Measurements from ENCODE around the gene VPS13D. TPM values are rescaled to one million over a fixed set of nuclear protein-coding genes. Genes with fewer than 3 reads are reported as not detected.

The VPS13D gene
- total RNA-seq, 1 donor from 2014 or later: 45.9 TPM

DNA sequence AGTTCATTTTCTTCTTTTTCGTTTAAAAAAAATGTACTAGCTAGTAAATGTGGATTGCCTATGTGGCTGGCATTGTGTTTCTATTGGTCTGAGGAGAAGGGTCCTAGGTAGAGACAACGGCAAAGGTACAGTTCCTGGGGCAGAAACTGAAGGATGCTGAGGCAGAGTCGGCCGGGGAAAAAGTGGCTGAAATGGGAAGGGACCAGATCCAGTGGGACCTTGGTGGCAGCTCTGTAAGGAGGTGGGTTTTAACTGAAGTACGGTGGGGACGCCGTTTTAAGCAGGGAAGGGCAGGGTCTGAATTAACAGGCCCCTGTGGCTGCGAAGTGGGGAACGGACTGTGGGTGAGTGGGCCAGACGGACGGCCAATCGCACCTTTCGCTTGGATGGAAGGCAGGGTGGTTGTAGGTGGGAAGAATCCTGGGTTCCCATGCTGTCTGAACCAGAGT lies 420 bp upstream of the VPS13D start:
- no peak for DNase-seq

DNA sequence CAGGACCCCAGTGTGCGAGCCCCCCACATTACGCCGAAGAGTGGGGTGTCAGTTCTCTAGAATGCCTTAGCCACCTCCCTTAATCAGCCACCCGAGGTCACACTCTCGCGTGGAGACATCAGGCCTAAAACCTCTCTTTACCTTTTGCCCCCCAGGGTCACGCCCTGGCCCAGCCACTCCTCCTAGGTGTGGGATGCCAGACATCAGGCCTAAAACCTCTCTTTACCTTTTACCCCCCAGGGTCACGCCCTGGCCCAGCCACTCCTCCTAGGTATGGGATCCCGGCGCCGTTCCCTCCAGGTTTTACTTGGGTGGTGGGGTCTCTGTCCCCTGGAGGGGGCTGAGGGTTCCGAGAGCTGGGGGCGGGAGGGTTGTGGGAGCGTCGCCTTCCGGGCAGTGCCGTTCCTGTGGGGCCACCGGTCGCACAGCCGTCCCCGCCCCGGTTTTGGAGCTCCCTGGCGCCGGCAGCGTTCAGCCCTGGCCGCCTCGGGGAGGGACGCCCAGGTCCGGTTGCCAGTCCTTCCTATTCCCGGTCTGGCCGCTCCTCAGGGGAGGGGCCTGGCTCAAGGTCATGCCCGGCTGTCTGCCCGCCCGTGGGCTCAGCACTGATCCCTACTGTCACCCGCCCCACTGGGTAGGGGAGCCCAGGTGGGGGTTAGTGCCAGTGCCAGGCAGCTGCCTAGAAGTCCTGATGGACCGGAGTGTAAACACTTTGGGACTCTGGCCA lies 882 bp downstream of the VPS13D start:
- DNase-seq: peak; percentile 53

DNA sequence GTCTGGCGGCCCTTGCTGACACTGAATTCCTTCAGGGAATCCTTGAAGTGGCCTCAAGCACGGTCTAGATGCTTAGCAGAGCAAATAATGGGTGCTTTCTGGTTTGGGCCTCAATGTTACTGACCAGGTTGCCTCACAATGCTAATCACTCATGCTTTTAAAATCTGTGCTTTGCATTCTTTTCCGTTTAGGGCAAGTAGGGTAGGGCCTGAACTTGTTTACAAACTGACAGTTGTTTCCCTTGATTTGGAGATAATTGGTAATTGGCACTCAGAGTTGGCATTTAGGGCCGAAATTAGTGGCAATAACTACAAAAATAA lies 1.4 kb downstream of the VPS13D start:
- DNase-seq: no peak

DNA sequence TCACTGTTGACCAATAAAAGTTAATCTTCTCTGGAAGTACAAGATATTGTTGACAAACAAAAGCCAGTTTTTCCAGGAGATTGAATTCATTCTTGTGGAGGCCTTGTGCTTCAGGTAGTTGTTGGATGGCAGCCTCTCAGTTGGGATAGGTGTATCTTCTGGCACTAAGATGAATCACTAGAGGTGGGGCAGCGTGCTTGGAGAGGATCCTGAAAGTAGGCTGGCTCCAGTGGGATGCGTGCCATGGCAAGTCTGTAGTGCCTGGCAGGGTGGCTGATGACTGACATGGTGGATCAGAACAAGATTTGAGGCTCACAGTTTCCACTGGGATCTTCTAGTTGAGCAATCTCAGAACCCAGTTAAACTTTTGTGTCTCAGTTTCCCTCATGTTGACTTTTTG lies 2.4 kb downstream of the VPS13D start:
- no peak for DNase-seq

DNA sequence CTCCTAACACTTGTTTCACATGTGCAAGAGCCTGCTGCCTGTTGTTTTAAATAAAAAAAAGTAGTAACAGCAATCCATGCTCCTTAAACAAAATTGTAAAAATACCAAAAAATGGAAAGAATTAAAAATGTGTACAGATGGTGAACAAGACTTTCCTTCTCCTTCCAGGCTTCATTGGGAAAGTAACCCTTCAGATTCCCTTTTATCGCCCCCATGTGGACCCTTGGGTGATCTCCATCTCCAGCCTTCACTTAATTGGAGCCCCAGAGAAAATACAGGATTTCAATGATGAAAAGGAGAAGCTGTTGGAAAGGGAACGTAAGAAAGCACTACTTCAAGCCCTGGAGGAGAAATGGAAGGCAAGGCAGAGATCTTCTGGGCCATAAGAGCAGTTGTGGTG lies 14.2 kb downstream of the VPS13D start:
- peak; percentile 60 for DNase-seq

DNA sequence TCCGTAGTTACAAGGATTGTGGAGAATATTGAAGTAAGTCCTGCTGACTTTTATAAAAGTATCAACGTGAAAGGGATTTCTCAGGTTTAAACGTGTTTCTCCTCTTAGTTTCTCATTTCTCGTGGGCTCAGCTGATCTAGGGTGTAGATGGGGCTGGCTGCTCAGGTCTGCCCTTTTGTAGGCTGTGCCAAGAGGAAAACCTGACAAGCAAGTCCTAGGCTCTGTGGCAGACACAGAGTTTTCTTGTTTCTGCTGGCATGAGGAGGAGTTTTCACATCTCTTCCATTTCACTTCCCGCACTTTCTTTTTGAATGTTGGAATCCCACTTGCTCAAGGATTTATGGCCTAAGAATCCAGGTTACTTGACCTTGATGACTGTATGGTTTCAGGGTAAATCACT lies 14.8 kb downstream of the VPS13D start:
- no peak for DNase-seq

DNA sequence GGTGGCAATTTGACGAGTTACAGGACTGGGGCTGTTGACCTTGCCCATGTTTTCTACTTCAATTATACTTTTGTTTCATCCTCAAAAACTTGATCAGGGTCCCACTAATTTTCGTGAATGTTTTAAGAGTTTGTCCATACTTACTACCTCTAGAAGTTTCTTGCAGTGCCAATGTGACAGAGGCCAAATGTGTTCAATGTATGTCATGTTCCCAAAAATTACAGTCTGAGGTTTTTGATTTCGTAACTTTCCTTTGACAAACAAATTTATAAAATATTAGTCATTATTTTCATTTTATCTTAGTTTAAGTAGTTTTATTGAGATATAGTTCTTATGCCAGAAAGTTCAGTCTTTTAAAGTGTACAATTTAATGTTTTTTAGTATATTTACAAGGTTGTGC lies 15.3 kb downstream of the VPS13D start:
- DNase-seq: no peak

DNA sequence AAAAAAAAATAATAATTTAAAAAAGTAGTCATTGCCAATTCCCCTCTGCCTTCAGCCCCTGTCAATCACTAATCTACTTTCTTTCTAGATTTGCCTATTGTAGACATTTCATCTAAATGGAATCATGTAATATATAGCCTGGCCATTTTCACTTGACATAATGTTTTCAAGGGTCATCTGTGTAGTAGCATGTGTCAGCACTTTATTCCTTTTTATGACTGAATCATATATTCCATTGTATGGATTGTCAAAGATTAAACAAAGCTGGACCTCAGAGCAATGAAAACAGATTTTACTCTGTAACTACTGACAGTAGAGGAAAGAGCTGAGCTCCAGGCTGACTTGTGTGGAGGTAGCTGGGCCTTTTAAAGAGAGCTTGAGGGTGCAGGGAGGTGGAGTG lies 15.9 kb downstream of the VPS13D start:
- no peak for DNase-seq

DNA sequence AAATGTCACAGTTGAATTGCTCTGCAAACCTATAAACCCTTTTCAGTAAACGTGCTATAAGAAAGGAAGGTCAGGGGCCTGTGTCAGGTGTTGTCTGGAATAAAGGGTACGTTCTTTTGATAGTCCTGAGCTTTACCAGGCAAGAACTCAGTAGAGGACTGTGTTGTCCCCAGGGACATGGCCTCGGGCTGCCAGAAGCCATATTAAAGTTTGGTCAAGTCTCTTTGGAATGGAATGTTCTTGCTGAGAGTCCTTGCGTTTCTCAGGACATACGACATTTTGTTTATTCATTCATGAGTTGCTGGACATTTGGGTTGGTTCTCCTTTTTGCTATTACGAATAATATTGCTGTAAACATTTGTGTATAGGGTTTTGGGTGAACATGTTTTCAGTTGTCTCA lies 16.8 kb downstream of the VPS13D start:
- no peak for DNase-seq

DNA sequence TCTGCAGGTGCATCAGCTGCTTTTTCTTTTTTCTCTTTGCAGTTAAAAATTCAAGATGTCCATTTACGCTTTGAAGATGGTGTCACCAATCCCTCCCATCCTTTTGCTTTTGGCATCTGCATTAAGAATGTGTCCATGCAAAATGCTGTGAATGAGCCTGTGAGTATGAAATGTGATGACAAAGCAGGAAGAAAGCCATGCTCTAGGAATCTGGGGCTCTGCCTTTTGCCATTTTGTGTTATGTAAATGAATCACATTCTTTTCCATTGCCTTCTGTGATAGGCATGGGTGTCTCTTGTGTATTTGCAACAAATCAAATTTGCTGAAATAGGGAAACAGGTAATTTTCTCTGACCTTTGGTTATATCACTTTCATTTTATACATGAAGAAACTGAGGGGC lies 19.4 kb downstream of the VPS13D start:
- DNase-seq: no peak

DNA sequence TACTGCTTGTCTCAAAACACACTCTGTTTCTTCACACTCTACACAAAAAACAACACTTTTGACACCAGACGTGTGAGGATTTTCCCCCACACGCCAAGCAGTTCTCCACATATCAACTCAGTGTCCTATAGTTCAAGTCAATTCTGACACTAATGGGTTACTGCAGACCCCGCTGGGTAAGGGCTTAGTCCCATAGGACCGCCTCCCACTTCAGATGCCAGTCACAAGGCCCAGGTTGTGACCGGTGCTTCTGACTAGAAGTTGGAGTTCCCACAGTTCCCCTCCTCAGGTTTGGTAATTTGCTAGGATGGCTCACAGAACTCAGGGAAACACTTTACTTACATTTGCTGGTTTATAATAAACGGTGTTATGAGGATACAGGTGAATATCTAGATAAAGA lies 19.9 kb downstream of the VPS13D start:
- DNase-seq: no peak

DNA sequence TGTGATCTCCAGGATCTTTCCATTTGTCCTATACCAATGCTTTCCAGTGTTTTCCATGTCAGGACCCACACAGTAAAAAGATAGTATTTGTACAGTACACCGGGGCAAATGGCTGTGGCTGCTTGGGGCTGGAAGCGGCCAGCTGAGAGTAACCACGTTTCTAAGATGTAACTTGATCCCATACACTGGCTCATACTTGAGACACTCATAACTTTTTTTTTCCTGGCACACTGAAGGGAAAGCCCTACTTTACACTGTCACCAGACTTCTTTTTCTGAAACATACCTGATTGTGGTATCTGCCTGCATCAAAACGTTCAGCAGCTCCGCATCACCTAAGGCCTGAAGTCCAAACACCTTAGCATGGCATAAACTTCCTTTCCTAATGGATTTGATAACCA lies 21.6 kb downstream of the VPS13D start:
- DNase-seq: no peak

DNA sequence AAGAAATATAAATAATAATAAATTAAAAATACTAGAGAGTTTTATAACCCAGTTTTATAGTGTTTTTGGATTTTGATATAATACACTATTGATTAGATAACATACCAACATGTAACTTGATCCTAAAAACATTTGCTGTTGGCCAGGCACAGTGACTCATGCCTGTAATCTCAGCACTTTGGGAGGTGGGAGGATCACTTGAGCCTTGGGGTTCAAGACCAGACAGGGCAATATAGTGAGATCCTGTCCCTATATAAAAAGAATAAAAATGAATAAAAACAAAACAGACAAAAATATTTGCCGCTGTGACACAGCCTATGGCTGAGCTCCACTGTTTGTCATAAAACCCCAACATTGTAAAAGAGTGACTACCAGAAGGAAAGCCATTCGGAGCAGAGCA lies 26.1 kb downstream of the VPS13D start:
- no peak for DNase-seq

DNA sequence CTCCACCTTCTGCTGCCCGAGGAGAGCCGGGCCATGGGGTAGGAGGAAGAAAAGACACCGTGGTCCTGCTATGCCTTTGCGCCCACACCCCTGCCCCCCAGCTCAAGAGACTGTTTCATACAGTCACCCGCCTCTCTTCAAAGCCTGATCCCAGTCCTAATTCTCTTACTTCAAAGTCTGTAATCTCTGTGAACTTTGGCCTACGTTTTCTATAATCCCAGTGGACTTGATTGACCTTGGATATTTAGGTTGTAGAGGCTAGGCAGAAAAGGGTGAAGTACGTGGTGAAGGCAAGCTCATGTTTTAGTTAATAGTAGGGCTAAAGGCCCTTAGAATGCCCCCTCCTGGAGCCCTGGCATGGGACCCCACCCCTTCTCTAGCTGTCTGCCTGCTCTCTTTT lies 28.4 kb downstream of the VPS13D start:
- DNase-seq: no peak

DNA sequence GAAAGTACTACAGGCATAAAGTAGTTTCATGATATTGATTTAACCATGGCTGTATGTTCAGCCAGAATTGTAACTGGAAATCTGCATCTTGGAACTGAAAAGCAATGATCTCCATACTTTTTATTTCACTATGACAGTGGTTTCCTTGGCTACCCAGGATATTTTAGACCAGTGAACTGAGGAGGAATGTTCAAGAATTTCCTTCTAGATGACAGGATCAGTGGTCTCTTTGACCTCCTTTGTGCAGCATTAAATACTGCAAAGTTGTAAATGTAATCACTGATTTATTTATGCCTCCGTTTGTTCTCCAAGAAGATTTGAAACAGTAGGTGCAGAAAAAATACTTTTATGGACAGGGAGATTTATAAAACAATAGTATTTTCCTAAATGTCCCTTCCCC lies 39.5 kb downstream of the VPS13D start:
- no peak for DNase-seq

DNA sequence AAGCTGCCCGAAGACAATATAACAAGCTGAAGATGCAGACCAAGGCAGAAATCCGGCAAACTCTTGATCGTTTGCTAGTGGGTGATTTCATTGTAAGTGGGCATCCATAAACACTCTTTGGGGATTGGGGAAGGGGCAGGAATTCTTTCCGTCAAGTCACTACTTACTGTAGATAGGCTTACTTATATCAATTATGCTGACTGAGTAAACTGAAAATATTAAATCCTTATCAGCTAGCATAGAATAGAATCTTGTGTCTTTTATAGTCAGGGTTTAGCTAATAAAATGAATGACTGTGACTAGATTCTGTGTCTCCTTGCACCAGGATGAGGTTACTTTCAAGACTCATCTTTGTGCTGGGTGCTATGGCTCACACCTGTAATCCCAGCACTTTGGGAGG lies 41.2 kb downstream of the VPS13D start:
- DNase-seq: no peak

DNA sequence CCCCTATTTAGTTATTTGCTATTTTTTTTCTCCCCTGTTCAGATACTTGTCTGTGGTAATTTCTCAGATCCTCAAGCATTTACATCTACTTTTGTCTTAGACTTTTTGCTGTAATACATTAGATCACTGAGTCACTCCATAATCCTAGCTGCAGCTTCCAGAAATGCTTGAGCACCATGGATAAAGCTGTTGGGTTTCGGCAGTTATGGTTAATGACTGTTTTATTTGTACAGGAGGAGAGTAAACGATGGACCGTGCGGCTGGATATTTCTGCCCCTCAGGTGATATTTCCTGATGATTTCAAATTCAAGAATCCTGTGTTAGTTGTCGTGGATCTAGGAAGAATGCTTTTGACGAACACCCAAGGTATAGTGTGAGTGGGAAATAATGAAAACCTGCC lies 42.9 kb downstream of the VPS13D start:
- no peak for DNase-seq

DNA sequence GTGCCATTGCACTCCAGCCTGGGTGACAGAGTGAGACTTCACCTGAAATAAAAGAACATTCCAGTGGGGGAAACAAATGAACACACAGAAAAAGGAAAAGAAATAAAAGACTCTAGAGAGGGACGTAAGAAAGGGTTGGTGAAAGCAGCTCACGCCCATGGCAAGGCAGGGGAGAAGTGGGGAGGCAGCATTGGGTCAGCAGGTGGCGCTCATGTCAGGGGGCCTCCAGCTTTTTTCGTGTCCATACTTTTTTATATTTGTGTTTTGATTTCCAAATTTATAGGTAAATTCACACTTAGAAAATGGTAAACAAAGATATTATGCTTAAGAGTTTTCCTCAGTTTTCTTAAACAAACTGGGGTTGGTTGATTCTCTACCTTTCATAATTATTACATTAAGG lies 45.5 kb downstream of the VPS13D start:
- peak; percentile 61 for DNase-seq

DNA sequence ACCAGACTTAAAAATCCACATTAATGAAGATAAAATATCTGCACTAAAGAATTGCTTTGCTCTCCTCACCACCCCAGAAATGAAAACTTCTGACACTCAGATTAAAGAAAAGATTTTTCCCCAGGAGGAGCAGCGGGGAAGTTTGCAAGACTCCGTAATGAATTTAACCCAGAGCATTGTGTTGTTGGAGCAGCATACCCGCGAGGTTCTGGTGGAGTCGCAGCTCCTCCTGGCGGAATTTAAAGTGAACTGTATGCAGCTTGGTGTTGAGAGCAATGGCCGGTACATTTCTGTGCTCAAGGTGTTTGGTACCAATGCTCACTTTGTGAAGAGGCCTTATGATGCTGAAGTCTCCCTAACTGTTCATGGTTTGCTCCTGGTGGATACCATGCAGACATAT lies 46.4 kb downstream of the VPS13D start:
- peak; percentile 53 for DNase-seq

DNA sequence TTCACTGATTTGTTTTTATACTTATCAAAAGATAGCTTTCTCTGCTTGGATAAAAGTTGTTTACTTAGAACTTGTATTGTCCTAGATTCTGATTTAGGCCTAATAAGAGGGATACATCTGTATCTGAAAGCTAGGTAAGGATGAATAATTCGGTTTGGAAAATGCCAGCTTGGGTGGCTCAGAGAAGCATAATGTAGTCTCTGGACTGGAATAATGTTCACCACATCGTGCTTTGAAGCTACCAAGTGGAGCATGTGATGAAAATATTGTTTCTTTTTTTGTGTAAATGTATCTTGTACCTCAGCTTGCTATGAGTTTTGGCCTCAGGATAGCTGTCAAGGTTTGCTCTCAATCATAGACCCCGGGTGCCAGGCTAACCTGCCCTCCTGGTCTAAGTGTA lies 49.2 kb downstream of the VPS13D start:
- DNase-seq: no peak

DNA sequence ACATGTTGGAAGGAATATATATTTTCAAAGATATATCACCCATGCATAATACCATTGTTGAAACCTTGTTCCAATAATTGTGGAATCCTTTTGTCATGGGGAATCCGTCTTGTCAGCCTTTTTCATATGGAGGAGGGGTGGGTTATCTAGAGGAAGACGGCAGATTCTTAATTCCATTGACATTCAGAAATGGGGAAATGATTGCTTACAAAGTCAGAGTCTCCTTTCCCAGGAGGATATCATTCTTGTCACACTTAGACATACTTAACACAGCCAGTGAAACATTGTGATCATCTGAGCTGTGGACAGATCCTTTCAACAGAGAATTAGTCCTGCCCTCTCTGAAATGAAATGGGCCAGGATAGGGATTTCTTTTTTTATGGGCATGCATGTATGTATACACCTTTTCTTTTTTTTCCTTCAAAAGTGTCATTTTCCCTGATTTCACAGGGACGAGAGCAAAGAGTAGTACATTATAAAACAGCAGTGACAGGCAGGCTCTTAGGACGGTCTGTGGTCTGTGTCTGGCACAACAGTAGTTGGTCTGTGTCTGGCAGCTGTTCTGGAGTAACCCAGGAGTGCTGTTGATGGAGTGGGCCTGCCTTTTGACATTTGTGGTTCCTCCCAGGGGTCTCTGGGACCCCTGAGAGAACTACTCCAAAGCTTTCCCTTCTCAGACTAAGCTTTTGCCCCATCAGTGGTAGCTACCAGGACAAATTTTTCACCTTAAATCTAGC lies 50.1 kb downstream of the VPS13D start:
- no peak for DNase-seq

DNA sequence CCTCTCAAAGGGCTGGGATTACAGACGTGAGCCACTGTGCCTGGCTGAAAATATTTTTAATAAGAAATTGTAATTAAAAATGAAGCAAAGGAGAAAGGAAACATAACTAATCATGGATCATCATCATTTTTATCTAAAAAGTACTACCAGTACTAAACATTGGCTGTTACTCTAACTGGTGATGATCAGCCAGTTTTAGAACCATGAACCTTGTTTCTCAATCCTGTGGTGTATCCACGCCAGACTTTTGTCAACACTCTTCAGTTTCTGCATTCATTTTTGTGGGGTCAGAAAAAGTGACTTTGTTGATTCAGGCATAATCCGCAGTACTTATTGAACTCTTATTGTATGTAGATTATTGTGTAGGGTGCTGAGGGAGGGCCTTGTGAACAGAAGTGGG lies 52.3 kb downstream of the VPS13D start:
- DNase-seq: no peak

DNA sequence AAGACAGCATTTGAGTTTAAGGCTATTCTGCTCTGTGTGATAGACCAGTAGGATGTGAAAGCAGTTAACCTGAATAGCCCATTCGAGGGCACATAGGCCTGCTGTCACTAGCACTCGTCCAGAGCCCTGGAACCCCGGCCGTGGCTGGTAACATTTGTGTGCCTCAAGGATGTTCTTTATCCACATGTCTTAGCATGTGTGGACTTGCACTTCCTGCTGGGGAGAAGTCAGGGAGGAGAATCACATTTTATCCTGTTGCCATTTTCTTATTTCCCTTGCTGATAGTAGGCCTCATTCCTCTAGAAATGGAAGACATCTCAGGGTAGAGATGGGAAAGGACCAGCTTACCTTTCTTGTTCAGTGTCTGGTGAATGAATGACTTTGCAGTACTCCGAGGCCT lies 54.7 kb downstream of the VPS13D start:
- no peak for DNase-seq

DNA sequence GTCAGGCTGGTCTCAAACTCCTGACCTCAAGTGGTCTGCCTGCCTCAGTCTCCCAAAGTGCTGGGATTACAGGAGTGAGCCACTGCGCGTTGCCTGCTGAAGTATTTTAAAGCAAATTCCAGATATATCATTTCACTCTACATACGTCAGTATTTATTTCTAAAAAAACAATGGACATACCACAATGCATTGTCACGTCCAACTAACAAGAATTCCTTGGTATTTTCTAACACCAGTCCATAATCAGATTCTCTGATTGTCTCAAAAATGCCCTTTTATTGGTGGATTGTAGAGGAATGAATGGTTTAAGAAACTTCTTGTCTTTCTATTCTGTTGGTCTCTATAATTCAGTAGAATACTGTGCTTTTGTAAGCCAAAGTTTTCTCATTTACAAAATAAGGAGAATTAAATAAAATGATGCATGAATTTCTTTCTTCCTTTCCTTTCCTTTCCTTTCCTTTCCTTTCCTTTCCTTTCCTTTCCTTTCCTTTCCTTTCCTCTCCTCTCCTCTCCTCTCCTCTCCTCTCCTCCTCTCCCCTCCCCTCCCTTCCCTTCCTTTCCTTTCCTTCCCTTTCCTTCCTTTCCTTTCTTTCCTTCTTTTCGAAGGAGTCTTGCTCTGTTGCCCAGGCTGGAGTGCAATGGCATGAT lies 55.8 kb downstream of the VPS13D start:
- peak; percentile 7 for DNase-seq

All from dermis blood vessel endothelial cell (primary cell).